HL-60 (cell line): ENCODE results near the gene SLC8B1.

Experiments used
- CTCF ChIP-seq: IDR thresholded peaks from one replicate; pipeline ENCODE4 v1.5.1; 2011; ENCODE audit warnings: low read length, control low read depth, inconsistent platforms; ENCODE audit not compliant: insufficient read depth
- POLR2AphosphoS5 ChIP-seq: IDR thresholded peaks from 2 replicates; pipeline ENCODE4 v1.6.1; 2012; ENCODE audit warnings: low read depth
- SPI1 ChIP-seq: IDR thresholded peaks from 2 replicates; pipeline ENCODE4 v1.6.1; 2012; ENCODE audit warnings: low read depth, mild to moderate bottlenecking, borderline replicate concordance

GRCh38 chr12:113297621-113298471, 37.1 kb downstream of the SLC8B1 start:
- TF ChIP-seq POLR2AphosphoS5 = peak; percentile 40
- no peak for TF ChIP-seq CTCF
- TF ChIP-seq SPI1 = no peak
